Central memory CD8-positive, alpha-beta T cell (primary cell): Measurements from ENCODE around the gene DIRAS1.
A peak's percentile ranks its signal among the peaks of the same experiment; 100 is the strongest.
"Not testable (repeated sequence)": the region's sequence is repeated elsewhere in the genome, so short reads cannot be mapped to it uniquely, and the experiment has no call there.

Experiments used
- ATAC-seq: fragments of 150-1000 bp; cut with Tn5 transposase; replicated peaks from 2 replicates; pipeline ENCODE4 v1.10.0; 2022; ENCODE audit warnings: mild to moderate bottlenecking, moderate FRiP score, moderate number of reproducible peaks; ENCODE audit not compliant: poor library complexity, severe bottlenecking; ENCODE audit errors: extremely low read depth
- DNase-seq, 2 donors: peaks; one replicate each; pipeline ENCODE4 v3.0.0; 2021; ENCODE audit warnings: low spot score in 2 of 2
- H3K27ac Mint-ChIP-seq: one replicate; pipeline ENCODE4 v1.8.0; 2022; ENCODE audit warnings: low read depth, mild to moderate bottlenecking, moderate library complexity, mixed read lengths
- H3K27me3 Mint-ChIP-seq: one replicate; pipeline ENCODE4 v1.8.0; 2022; ENCODE audit warnings: mixed read lengths
- H3K36me3 Mint-ChIP-seq: one replicate; pipeline ENCODE4 v1.8.0; 2022; ENCODE audit warnings: mild to moderate bottlenecking, moderate library complexity, mixed read lengths; ENCODE audit not compliant: insufficient read depth
- H3K4me1 Mint-ChIP-seq: one replicate; pipeline ENCODE4 v1.8.0; 2022; ENCODE audit warnings: mixed read lengths
- H3K4me3 Mint-ChIP-seq: one replicate; pipeline ENCODE4 v1.8.0; 2022; ENCODE audit warnings: mild to moderate bottlenecking, moderate library complexity, mixed read lengths
- H3K9me3 Mint-ChIP-seq: one replicate; pipeline ENCODE4 v1.8.0; 2022; ENCODE audit warnings: mixed read lengths

Gene DIRAS1

GRCh38 chr19:2719920-2720776, 1.0 kb downstream of the DIRAS1 start:
- Mint-ChIP-seq H3K4me3 (peak overlapping the region; percentile 31), H3K9me3 (peaks cover 8% of the 10 kb centered on the region), H3K27me3 (peaks cover 36% of the 10 kb centered on the region)

DNA sequence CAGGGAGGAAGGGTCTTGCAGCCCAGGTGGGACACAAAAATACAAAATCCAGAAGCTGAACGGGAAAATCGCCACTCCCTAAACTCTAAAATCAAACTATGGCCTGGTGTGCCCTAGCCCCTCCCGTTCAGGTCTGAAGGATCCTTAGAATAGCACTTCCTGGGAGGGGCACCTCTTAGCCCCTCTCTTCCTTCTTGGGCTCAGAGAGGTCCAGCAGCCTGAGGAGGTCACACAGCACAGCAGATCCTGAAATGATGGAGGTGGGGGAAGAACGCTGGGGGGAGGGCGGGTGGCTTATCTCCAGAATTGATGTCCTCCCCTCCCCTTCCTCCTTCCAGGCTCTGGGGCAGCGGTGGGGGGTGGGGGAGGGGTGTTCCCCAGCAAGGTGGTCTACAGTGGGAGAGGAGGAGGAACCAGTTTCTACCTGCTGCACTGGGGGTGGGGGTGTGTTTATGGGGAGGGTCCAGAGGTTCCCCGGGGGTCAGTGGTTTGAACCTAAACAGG, 1.9 kb downstream of the DIRAS1 start:
- DNase-seq, result no peak
- Mint-ChIP-seq H3K36me3 (no peaks in the 10 kb centered on the region), H3K27ac (no peak overlapping the region), H3K4me1 (peaks cover 5% of the 10 kb centered on the region), H3K27me3 (peaks cover 36% of the 10 kb centered on the region), H3K4me3 (peak overlapping the region; percentile 31), H3K9me3 (peaks cover 11% of the 10 kb centered on the region)
- ATAC-seq, result no peak

More at GRCh38 chr19:2719920-2720776, 1.0 kb downstream of the DIRAS1 start:
- H3K4me1 Mint-ChIP-seq, result peaks cover 5% of the 10 kb centered on the region
- ATAC-seq (no peak), DNase-seq (no peak)
- H3K27ac Mint-ChIP-seq, result no peak overlapping the region
- H3K36me3 Mint-ChIP-seq, result no peaks in the 10 kb centered on the region

DNA sequence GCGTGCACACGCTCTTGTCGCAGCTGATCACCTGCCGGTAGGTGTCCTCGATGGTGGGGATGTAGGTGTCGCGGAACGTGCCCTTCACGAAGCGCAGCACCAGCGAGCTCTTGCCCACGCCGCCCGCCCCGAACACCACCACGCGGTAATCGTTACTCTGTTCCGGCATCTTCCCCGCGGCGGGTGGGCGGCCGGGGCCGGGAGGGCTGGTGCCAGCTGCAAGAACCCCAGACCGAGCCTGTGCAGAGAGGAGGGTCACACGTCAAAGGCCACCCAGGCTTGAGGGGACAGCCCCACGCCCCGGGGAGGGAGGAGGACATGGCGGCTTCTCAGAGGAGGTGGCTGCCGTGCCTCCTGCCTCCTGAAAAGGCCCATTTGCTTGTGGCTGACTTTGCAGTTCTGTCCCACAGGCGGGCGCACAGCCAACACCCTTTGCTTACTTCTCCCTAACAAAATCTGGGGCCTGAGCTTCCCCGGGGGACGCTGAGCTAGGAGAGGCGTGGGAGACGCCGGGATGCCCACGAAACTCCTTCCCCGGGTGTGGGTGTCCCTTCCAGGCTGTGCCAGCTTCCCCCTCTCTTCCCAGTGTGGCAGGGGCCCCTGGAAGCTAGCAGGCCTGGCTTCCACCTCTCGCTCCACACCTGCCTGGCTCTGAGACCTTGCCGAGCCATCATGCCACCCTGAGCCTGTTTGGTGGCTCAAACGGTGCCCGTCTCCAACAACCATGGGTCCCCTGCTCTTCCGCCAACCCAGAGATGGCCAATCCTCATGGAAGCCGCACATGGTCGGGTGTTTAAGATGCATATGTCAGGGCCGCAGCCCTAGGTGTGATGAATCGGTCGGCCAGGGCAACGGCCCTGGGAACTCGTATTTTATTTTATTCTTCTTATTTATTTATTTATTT, 3.3 kb downstream of the DIRAS1 start:
- DNase-seq, result no peak
- ATAC-seq, result no peak
- no peak overlapping the region for H3K27ac Mint-ChIP-seq
- peaks cover 11% of the 10 kb centered on the region for H3K9me3 Mint-ChIP-seq
- H3K27me3 Mint-ChIP-seq, result peaks cover 31% of the 10 kb centered on the region
- peaks cover 5% of the 10 kb centered on the region for H3K4me1 Mint-ChIP-seq
- H3K4me3 Mint-ChIP-seq, result no peak overlapping the region
- H3K36me3 Mint-ChIP-seq, result no peaks in the 10 kb centered on the region

- Mint-ChIP-seq H3K27ac (no peak overlapping the region), H3K4me1 (peaks cover 5% of the 10 kb centered on the region), H3K27me3 (peaks cover 36% of the 10 kb centered on the region), H3K4me3 (no peak overlapping the region), H3K36me3 (no peaks in the 10 kb centered on the region), H3K9me3 (peaks cover 11% of the 10 kb centered on the region)
- ATAC-seq (no peak), DNase-seq (no peak)
These were observed 4.2 kb downstream of the DIRAS1 start for GRCh38 chr19:2716722-2717637.

- peaks cover 11% of the 10 kb centered on the region for H3K9me3 Mint-ChIP-seq
- H3K27me3 Mint-ChIP-seq, result peaks cover 44% of the 10 kb centered on the region
- DNase-seq (no peak), ATAC-seq (no peak)
- no peak overlapping the region for H3K27ac Mint-ChIP-seq
- H3K36me3 Mint-ChIP-seq, result no peaks in the 10 kb centered on the region
- H3K4me3 Mint-ChIP-seq, result no peak overlapping the region
- H3K4me1 Mint-ChIP-seq, result peaks cover 5% of the 10 kb centered on the region
These were observed 4.9 kb downstream of the DIRAS1 start for GRCh38 chr19:2716275-2716650.

GRCh38 chr19:2715470-2716274, 5.5 kb downstream of the DIRAS1 start:
- Mint-ChIP-seq H3K36me3 (no peaks in the 10 kb centered on the region), H3K9me3 (peaks cover 11% of the 10 kb centered on the region), H3K27ac (no peak overlapping the region), H3K27me3 (peaks cover 46% of the 10 kb centered on the region), H3K4me3 (no peak overlapping the region), H3K4me1 (peaks cover 5% of the 10 kb centered on the region)
- no peak for DNase-seq
- no peak for ATAC-seq

DNA sequence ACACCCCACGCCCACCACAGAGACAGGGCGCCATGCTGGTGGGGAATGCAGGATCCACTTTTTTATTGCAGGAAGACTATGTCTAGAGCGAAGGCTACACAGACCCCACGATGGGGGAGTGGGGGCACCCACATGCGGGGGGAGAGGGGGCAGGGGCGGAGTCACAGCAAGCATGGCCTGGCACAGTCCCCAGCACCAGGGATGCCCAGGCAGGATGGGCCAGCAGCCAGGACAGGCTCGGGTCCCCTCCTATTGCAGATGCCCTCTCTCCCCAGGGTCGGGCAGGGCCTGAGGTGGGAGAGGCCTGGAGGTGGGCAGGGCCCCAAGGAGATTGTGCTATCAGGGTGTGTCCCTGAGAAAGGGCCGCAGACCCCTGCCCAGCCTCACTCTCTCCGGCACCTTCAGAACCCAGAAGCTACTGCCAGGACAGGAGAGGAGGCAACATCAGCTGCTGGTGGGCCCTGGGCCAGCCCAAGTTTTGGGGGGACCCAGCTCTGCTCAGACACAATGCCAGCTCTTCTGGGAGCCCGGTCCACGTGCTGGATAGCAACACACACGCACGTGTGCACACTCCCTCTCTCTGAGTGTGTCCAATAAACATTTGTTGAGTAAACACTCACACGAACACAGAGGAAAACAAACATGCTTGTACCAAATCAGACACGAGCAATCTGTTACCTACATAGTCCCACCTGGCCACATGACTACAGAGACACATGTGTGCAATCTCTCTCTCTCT, 6.5 kb downstream of the DIRAS1 start:
- DNase-seq (no peak), ATAC-seq (no peak)
- Mint-ChIP-seq H3K27ac (no peak overlapping the region), H3K4me3 (no peak overlapping the region), H3K27me3 (peaks cover 40% of the 10 kb centered on the region), H3K4me1 (peaks cover 2% of the 10 kb centered on the region), H3K36me3 (peaks cover 2% of the 10 kb centered on the region), H3K9me3 (peaks cover 11% of the 10 kb centered on the region)

GRCh38 chr19:2714102-2714501, 7.1 kb downstream of the DIRAS1 start:
- not testable (repeated sequence) for ATAC-seq, H3K4me1 Mint-ChIP-seq, H3K36me3 Mint-ChIP-seq, DNase-seq, H3K27ac Mint-ChIP-seq, H3K4me3 Mint-ChIP-seq
- peaks cover 11% of the 10 kb centered on the region for H3K9me3 Mint-ChIP-seq
- peaks cover 34% of the 10 kb centered on the region for H3K27me3 Mint-ChIP-seq

- H3K4me1 Mint-ChIP-seq, DNase-seq, H3K27ac Mint-ChIP-seq, ATAC-seq, H3K36me3 Mint-ChIP-seq, H3K4me3 Mint-ChIP-seq: not testable (repeated sequence)
- Mint-ChIP-seq H3K9me3 (peaks cover 11% of the 10 kb centered on the region), H3K27me3 (peaks cover 29% of the 10 kb centered on the region)
These were observed 8.0 kb downstream of the DIRAS1 start for GRCh38 chr19:2713170-2713569.

DNA sequence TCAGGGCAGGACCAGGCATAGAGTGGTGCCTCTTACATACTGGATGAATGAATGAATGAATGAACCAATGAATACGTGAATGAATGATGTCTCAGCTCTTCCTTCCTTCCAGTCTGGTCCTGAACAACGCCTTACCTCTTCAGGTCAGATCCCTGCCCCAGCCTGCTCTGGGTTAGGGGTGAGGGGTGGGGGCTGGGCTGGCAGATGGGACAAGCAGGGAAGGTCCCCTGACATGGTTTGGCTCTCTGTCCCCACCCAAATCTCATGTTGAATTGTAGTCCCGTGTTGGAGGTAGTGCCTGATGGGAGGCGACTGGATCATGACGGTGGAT, 9.3 kb downstream of the DIRAS1 start:
- Mint-ChIP-seq H3K27me3 (peaks cover 24% of the 10 kb centered on the region), H3K36me3 (peaks cover 2% of the 10 kb centered on the region), H3K9me3 (peaks cover 11% of the 10 kb centered on the region), H3K4me1 (no peaks in the 10 kb centered on the region), H3K27ac (no peak overlapping the region), H3K4me3 (no peak overlapping the region)
- DNase-seq (no peak), ATAC-seq (no peak)
